ENCODE data around the gene ELFN1. TPM values are rescaled to one million over a fixed set of nuclear protein-coding genes. Genes with fewer than 3 reads are reported as not detected.
"Not testable (repeated sequence)": the region's sequence is repeated elsewhere in the genome, so short reads cannot be mapped to it uniquely, and the experiment has no call there.

The ELFN1 gene
- polyA plus RNA-seq, 4 donors: 0.80 to 2.0 TPM; not detected in 2

DNA sequence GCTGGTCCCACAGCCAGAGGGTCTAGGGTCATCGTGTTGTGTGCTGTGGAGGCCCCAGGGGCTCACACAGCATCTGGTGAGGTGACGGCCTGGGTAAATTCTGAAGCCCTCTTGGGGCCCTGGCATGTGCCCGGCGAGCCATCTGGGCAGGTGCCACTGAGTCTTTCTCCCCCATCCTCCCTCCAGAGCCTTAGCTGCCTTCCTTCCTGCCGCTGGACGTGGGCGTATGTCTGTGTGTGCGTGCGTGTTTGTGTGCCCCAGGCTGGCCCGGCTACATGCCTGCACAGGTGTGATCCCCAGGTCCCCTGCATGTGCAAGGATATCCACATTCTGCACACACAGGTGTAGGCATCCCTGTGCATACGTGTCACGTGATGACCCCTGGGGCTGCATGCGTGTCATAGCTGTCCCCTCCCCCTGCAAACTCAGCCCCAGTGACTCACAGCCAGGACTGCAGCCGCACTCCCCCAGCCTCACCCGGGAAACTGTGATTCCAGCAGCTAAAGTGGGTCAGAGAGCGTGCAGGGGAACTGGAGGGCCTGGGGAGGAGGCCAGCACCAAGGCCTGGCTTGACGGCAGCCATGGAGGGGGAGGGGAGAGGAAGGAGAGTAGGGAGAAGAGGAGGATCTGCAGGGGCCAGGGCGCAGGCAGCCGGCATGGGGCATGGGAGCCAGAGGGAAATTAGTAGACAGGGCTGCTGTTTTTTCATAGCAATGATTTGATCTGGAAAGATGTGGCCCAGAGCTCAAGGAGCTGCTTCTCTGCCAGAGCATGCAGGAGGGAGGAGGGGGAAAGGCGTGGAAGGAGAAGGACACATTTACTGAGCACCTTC lies 46.4 kb downstream of the ELFN1 start:
- DNase-seq: no peak
- peaks cover 0 to 6% (median 0%) of the 10 kb centered on the region in 3 donors for H3K27me3 ChIP-seq (ENCODE audit: control insufficient read depth in 3 of 3, insufficient read depth in 3 of 3, low read length in 3 of 3)
- H3K9me3 ChIP-seq (ENCODE audit: control insufficient read depth in 2 of 2, insufficient read depth in 1 of 2, low read depth in 1 of 2, low read length in 1 of 2): peaks cover 0 to 11% of the 10 kb centered on the region in 2 donors
- peaks cover 0 to 4% (median 0%) of the 10 kb centered on the region in 3 donors for H3K4me1 ChIP-seq (ENCODE audit: control insufficient read depth in 3 of 3, insufficient read depth in 2 of 3, low read depth in 1 of 3, low read length in 2 of 3)
- H3K36me3 ChIP-seq (ENCODE audit: control insufficient read depth in 3 of 3, insufficient read depth in 2 of 3, low read depth in 1 of 3, low read length in 3 of 3): no peaks in the 10 kb centered on the region
- 73 to 76% (median 74%) methylated on average over 20 of the region's 20 CpGs for WGBS, 3 donors
- no peak overlapping the region for H3K27ac ChIP-seq (ENCODE audit: low read depth in 1 of 3, low read length in 2 of 3)
- H3K4me3 ChIP-seq (ENCODE audit: low read depth in 1 of 3, low read length in 3 of 3): no peak overlapping the region
- no peak for FAIRE-seq

DNA sequence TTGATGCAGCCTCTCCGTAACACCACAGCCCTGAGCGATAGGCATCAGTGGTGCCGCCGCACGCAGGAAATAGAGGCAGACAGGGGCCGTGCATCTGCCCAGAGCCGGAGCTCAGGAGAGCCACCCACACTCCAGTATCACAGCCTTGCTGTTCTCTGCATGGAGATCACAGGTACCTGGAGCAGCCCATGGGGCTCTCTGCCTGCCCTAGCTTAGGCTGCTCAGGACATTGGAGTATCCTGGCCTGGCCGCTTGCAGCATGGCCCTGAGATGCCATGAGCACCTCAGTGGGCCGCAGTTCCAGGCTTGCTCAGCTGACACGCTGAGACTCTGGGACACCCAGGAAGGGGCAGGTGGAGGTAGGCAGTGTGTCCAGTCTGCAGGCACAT lies 47.0 kb downstream of the ELFN1 start:
- 87 to 93% (median 89%) methylated on average over 10 of the region's 10 CpGs for WGBS, 3 donors
- Histone ChIP-seq H3K4me1 (ENCODE audit: control insufficient read depth in 3 of 3, insufficient read depth in 2 of 3, low read depth in 1 of 3, low read length in 2 of 3) (peaks cover 0 to 4% (median 0%) of the 10 kb centered on the region in 3 donors), H3K36me3 (ENCODE audit: control insufficient read depth in 3 of 3, insufficient read depth in 2 of 3, low read depth in 1 of 3, low read length in 3 of 3) (no peaks in the 10 kb centered on the region), H3K4me3 (ENCODE audit: low read depth in 1 of 3, low read length in 3 of 3) (no peak overlapping the region), H3K27ac (ENCODE audit: low read depth in 1 of 3, low read length in 2 of 3) (no peak overlapping the region), H3K9me3 (ENCODE audit: control insufficient read depth in 2 of 2, insufficient read depth in 1 of 2, low read depth in 1 of 2, low read length in 1 of 2) (peaks cover 0 to 11% of the 10 kb centered on the region in 2 donors), H3K27me3 (ENCODE audit: control insufficient read depth in 3 of 3, insufficient read depth in 3 of 3, low read length in 3 of 3) (peaks cover 0 to 6% (median 0%) of the 10 kb centered on the region in 3 donors)
- DNase-seq (no peak), FAIRE-seq (no peak)

DNA sequence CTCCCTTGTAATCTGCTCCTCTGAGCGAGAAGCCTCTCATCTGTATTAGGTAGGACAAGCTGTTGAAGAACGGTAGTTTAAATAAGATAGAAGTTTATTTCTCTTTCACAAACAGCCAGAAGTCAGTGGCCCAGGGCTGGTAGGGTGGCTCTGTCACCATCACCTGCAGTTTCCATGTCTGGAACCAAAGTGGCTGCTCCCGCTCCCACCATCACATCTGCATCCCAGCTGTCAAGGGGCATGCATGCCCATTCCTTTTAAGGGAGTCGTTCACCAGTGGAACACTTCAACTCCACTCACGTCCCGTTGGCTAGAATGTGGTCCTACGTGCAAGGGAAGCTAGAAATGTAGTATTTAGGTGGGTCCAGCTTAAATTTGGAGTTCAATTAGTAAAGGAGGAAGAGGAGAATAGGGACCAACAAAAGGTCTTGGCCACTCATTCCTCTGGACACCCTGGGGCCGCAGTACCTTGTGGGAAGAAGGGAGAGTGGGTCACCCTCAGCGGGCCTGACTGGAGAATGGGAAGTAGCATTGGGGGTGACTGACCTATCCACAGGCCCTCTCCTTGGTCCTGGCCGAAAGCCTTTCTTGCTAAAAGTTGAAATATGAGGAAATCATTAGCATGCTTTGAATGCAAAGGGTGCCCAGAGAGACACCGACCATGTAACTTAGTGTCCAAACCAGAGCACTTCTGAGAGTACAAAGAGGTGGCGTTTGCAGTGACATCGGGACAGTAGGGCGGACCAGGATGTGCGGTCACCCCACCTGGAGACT lies 48.0 kb downstream of the ELFN1 start:
- 93 to 94% (median 94%) methylated on average over 15 of the region's 15 CpGs for WGBS, 3 donors
- H3K27ac ChIP-seq (ENCODE audit: low read depth in 1 of 3, low read length in 2 of 3): no peak overlapping the region
- H3K9me3 ChIP-seq (ENCODE audit: control insufficient read depth in 2 of 2, insufficient read depth in 1 of 2, low read depth in 1 of 2, low read length in 1 of 2): peaks cover 0 to 11% of the 10 kb centered on the region in 2 donors
- no peak for DNase-seq
- peaks cover 0 to 4% (median 0%) of the 10 kb centered on the region in 3 donors for H3K4me1 ChIP-seq (ENCODE audit: control insufficient read depth in 3 of 3, insufficient read depth in 2 of 3, low read depth in 1 of 3, low read length in 2 of 3)
- no peak for FAIRE-seq
- H3K27me3 ChIP-seq (ENCODE audit: control insufficient read depth in 3 of 3, insufficient read depth in 3 of 3, low read length in 3 of 3): peaks cover 0 to 4% (median 0%) of the 10 kb centered on the region in 3 donors
- H3K36me3 ChIP-seq (ENCODE audit: control insufficient read depth in 3 of 3, insufficient read depth in 2 of 3, low read depth in 1 of 3, low read length in 3 of 3): no peaks in the 10 kb centered on the region
- no peak overlapping the region for H3K4me3 ChIP-seq (ENCODE audit: low read depth in 1 of 3, low read length in 3 of 3)

GRCh38 chr7:1718850-1719249 lies 48.8 kb downstream of the ELFN1 start:
- H3K36me3 ChIP-seq (ENCODE audit: control insufficient read depth in 3 of 3, insufficient read depth in 2 of 3, low read depth in 1 of 3, low read length in 3 of 3); H3K4me3 ChIP-seq (ENCODE audit: low read depth in 1 of 3, low read length in 3 of 3); H3K4me1 ChIP-seq (ENCODE audit: control insufficient read depth in 3 of 3, insufficient read depth in 2 of 3, low read depth in 1 of 3, low read length in 2 of 3); DNase-seq; H3K27ac ChIP-seq (ENCODE audit: low read depth in 1 of 3, low read length in 2 of 3); H3K27me3 ChIP-seq (ENCODE audit: control insufficient read depth in 3 of 3, insufficient read depth in 3 of 3, low read length in 3 of 3); FAIRE-seq: not testable (repeated sequence)
- peaks cover 0 to 11% of the 10 kb centered on the region in 2 donors for H3K9me3 ChIP-seq (ENCODE audit: control insufficient read depth in 2 of 2, insufficient read depth in 1 of 2, low read depth in 1 of 2, low read length in 1 of 2)
- 71 to 78% (median 74%) methylated on average over 8 to 10 of the region's 10 CpGs for WGBS, 3 donors

GRCh38 chr7:1719256-1719655 lies 49.2 kb downstream of the ELFN1 start:
- H3K4me3 ChIP-seq (ENCODE audit: low read depth in 1 of 3, low read length in 3 of 3); DNase-seq; H3K36me3 ChIP-seq (ENCODE audit: control insufficient read depth in 3 of 3, insufficient read depth in 2 of 3, low read depth in 1 of 3, low read length in 3 of 3); H3K27me3 ChIP-seq (ENCODE audit: control insufficient read depth in 3 of 3, insufficient read depth in 3 of 3, low read length in 3 of 3); H3K27ac ChIP-seq (ENCODE audit: low read depth in 1 of 3, low read length in 2 of 3); H3K4me1 ChIP-seq (ENCODE audit: control insufficient read depth in 3 of 3, insufficient read depth in 2 of 3, low read depth in 1 of 3, low read length in 2 of 3); FAIRE-seq: not testable (repeated sequence)
- 66 to 75% (median 73%) methylated on average over 11 to 13 of the region's 13 CpGs for WGBS, 3 donors
- peaks cover 0 to 11% of the 10 kb centered on the region in 2 donors for H3K9me3 ChIP-seq (ENCODE audit: control insufficient read depth in 2 of 2, insufficient read depth in 1 of 2, low read depth in 1 of 2, low read length in 1 of 2)

DNA sequence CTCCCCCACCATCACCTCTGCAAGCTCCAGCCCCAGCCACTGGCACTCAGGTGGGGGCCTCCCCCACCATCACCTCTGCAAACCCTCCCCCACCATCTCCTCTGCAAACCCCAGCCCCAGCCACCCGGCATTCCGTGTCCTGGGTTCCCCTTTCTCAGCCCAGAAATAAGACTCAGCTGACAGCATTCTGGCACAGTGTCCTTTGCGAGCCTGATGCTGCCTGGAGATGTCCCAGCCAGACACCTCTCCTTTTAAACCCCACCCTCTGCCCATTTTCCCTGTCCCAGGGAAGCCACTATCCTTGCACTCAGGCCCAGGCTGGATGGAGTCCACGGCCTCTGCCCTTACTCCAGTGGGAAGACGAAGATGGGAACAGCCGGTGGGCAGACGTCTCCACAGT lies 49.8 kb downstream of the ELFN1 start:
- Histone ChIP-seq H3K27ac (ENCODE audit: low read depth in 1 of 3, low read length in 2 of 3) (no peak overlapping the region), H3K4me3 (ENCODE audit: low read depth in 1 of 3, low read length in 3 of 3) (no peak overlapping the region), H3K27me3 (ENCODE audit: control insufficient read depth in 3 of 3, insufficient read depth in 3 of 3, low read length in 3 of 3) (peaks cover 0 to 4% (median 0%) of the 10 kb centered on the region in 3 donors), H3K4me1 (ENCODE audit: control insufficient read depth in 3 of 3, insufficient read depth in 2 of 3, low read depth in 1 of 3, low read length in 2 of 3) (peaks cover 0 to under 1% (median 0%) of the 10 kb centered on the region in 3 donors), H3K9me3 (ENCODE audit: control insufficient read depth in 2 of 2, insufficient read depth in 1 of 2, low read depth in 1 of 2, low read length in 1 of 2) (peaks cover 0 to 6% of the 10 kb centered on the region in 2 donors), H3K36me3 (ENCODE audit: control insufficient read depth in 3 of 3, insufficient read depth in 2 of 3, low read depth in 1 of 3, low read length in 3 of 3) (no peaks in the 10 kb centered on the region)
- FAIRE-seq (no peak), DNase-seq (no peak)
- 70 to 79% (median 72%) methylated on average over 7 of the region's 7 CpGs for WGBS, 3 donors

GRCh38 chr7:1720326-1720725 lies 50.2 kb downstream of the ELFN1 start:
- Histone ChIP-seq H3K4me3 (ENCODE audit: low read depth in 1 of 3, low read length in 3 of 3) (no peak overlapping the region), H3K27me3 (ENCODE audit: control insufficient read depth in 3 of 3, insufficient read depth in 3 of 3, low read length in 3 of 3) (peaks cover 0 to 6% (median 0%) of the 10 kb centered on the region in 3 donors), H3K27ac (ENCODE audit: low read depth in 1 of 3, low read length in 2 of 3) (no peak overlapping the region), H3K9me3 (ENCODE audit: control insufficient read depth in 2 of 2, insufficient read depth in 1 of 2, low read depth in 1 of 2, low read length in 1 of 2) (peaks cover 0 to 4% of the 10 kb centered on the region in 2 donors), H3K4me1 (ENCODE audit: control insufficient read depth in 3 of 3, insufficient read depth in 2 of 3, low read depth in 1 of 3, low read length in 2 of 3) (peaks cover 0 to 3% (median 0%) of the 10 kb centered on the region in 3 donors), H3K36me3 (ENCODE audit: control insufficient read depth in 3 of 3, insufficient read depth in 2 of 3, low read depth in 1 of 3, low read length in 3 of 3) (no peaks in the 10 kb centered on the region)
- FAIRE-seq (no peak), DNase-seq (no peak)
- WGBS, 3 donors: 47 to 76% (median 55%) methylated on average over 8 of the region's 8 CpGs

- WGBS, 3 donors: 69 to 77% (median 73%) methylated on average over 14 of the region's 14 CpGs
- no peak for DNase-seq
- FAIRE-seq: no peak
- no peak overlapping the region for H3K27ac ChIP-seq (ENCODE audit: low read depth in 1 of 3, low read length in 2 of 3)
- H3K9me3 ChIP-seq (ENCODE audit: control insufficient read depth in 2 of 2, insufficient read depth in 1 of 2, low read depth in 1 of 2, low read length in 1 of 2): peaks cover 0 to 4% of the 10 kb centered on the region in 2 donors
- H3K4me3 ChIP-seq (ENCODE audit: low read depth in 1 of 3, low read length in 3 of 3): no peak overlapping the region
- H3K4me1 ChIP-seq (ENCODE audit: control insufficient read depth in 3 of 3, insufficient read depth in 2 of 3, low read depth in 1 of 3, low read length in 2 of 3): peaks cover 0 to 3% (median 0%) of the 10 kb centered on the region in 3 donors
- no peaks in the 10 kb centered on the region for H3K36me3 ChIP-seq (ENCODE audit: control insufficient read depth in 3 of 3, insufficient read depth in 2 of 3, low read depth in 1 of 3, low read length in 3 of 3)
- H3K27me3 ChIP-seq (ENCODE audit: control insufficient read depth in 3 of 3, insufficient read depth in 3 of 3, low read length in 3 of 3): peaks cover 0 to 6% (median 0%) of the 10 kb centered on the region in 3 donors
Observed at GRCh38 chr7:1721047-1721690, 51.1 kb downstream of the ELFN1 start.
